Ureter (tissue), 1 donor: ENCODE results near the gene EZH2. TPM values are rescaled to one million over a fixed set of nuclear protein-coding genes. Genes with fewer than 3 reads are reported as not detected.

Experiments
- DNase-seq: peaks from one replicate; pipeline ENCODE4 v3.0.0-alpha.2; 2020; ENCODE audit warnings: low spot score
- total RNA-seq: library from RNA; stranded (reverse); gene quantifications from one replicate; pipeline ENCODE4 v1.2.4, GENCODE V29; 2023
- donor health status: DM: yes; HTN: yes; CAD: no.

Gene EZH2
- total RNA-seq = 3.6 TPM

GRCh38 chr7:148884049-148884298 lies at the start of gene EZH2:
EZH2 (minus strand) TSS chr7:148884291; CDS start chr7:148847298, 36,993 bp downstream.
- DNase-seq = no peak

DNA sequence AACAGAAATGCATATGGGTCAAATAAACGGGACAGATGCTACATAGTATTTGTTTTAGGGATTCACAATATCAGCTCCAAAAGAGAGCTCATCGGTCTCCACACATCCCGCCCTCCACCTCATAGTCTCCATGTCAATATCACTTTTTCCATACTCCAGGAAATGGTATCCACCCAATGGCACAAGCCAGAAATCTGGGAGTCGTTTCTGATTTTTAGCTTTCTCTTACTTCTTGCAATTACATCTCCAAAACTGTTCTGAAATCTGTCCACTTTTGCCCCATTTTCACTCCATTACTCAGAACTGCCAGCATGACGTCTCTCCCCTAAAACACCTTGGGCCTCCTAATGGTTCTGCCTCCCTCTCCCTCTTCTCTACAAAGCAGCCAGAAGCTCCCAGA lies 47.4 kb upstream of the EZH2 start:
- DNase-seq = no peak

- no peak for DNase-seq
Measured at GRCh38 chr7:148930335-148930734, 46.2 kb upstream of the EZH2 start.

- DNase-seq = no peak
Measured at GRCh38 chr7:148929176-148929575, 45.1 kb upstream of the EZH2 start.

DNA sequence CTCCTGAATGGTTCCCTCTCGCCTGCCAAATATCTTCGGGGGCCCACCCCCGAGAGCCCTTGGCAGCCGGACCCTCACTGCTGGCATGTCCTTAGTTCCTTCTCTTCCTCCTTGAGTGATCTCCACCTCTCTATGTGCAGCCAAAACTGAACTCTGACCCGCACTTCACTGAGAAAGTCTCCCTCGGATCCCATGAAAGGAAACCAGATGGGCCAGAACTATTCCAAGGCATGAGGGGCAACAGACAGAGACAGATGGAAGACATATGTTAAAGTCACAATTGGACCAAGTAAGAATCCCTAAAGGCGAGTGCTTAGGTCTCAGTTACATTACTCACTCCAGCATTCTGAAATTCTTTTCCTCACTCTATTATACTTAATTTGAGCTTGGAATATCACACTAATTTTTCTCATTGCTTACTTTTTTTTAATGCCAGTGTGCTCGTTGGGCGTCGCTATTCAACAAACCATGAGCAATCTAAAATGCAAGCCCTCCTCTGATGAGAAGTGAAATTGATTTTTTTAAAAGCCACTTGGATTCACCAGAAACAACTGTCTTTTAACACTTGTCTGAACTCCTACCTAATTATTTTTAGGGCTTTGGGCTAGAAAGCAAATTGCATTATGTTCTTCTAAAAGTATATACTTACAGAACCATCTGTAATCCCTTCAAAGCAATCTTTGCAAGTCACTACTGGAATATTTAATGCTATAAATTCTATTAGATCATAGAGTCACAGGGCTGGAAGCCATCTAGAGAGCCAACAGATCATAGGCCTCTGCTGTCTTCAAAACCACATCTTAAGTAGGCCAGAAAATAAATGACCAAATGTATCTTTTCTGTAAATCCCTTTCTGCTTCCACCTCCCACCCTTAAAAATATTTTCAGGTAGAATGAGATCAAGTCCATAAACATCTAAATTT lies 43.3 kb upstream of the EZH2 start:
- DNase-seq = no peak

DNA sequence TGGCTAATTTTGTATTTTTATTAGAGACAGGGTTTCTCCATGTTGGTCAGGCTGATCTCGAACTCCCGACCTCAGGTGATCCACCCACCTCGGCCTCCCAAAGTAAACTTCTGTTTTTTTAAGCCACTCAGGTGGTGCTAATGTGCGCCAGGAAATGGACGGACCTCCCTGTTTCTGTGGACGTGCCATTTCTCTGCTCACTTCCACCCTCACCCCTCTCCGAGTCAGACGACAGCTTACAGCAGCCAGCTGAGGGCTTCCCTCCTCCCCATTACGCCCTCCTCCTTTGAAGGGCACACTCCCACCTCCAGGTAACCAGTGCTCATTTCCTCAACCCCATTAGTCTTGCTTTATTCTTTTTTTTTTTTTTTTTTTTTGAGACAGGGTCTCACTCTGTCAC lies 41.7 kb upstream of the EZH2 start:
- DNase-seq = no peak

- DNase-seq = no peak
Measured at GRCh38 chr7:148924011-148924410, 39.9 kb upstream of the EZH2 start.

DNA sequence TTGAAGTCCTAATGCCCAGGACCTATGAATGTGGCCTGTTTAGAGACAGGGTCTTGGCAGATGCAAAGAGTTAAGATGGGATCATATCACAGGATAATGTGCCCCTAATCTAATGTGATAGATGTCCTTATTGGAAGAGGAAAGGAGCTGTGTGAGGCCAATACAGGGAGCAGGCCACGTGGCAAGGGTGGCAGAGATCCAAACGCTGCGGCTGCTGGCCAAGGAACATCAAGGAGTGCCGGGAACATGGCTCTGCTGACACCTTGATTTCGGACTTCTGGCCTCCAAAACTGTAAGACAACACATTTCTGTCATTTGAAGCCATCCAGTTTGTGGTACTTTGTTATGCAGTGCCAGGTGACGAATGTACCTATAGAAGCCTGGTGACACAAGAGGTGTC lies 37.7 kb upstream of the EZH2 start:
- DNase-seq = no peak

- no peak for DNase-seq
Measured at GRCh38 chr7:148921189-148921588, 37.1 kb upstream of the EZH2 start.

DNA sequence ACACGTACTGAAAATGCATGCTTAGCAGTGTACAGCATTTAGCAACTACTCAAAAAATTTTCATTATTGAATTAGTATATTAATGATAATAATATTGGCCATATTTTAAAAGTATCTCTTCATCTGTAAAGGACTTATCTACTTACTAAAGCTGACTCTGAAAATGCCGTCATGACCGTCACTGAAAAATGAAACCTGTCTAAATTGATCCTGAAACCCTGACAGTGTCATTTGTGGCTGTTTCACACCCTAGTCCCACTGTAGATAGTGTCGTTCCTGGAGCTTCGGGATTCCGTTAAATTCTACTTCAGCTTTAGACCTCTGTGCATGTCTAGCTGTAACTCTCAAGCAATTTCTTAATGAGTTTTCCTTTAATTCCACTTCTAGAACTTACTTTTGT lies 35.8 kb upstream of the EZH2 start:
- no peak for DNase-seq

DNA sequence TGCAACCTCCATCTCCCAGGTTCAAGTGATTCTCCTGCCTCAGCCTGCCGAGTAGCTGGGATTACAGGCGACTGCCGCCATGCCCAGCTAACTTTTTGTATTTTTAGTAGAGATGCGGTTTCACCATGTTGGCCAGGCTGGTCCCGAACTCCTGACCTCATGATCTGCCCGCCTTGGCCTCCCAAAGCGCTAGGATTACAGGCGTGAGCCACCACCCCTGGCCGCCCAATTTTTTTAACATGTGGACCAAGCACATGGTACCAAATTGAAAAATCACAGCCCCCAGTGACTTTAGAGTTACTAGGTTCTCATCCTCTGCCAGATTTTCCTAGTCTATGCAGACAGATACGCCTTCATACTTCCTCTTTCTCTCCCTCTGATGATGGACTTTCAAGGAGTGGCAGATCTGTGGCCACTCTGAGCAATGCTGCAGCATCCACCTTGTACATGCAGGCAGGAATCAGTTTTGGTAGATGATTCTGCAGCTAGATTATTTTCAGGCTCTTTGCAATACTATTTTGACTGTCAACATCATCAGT lies 34.0 kb upstream of the EZH2 start:
- DNase-seq = no peak

- no peak for DNase-seq
Measured at GRCh38 chr7:148916186-148916585, 32.1 kb upstream of the EZH2 start.

- no peak for DNase-seq
Measured at GRCh38 chr7:148915211-148915610, 31.1 kb upstream of the EZH2 start.

- DNase-seq = peak; percentile 42
Measured at GRCh38 chr7:148914208-148914777, 30.2 kb upstream of the EZH2 start.

- DNase-seq = no peak
Measured at GRCh38 chr7:148912758-148913541, 28.9 kb upstream of the EZH2 start.

- DNase-seq = no peak
Measured at GRCh38 chr7:148912151-148912550, 28.1 kb upstream of the EZH2 start.

- no peak for DNase-seq
Measured at GRCh38 chr7:148911626-148912025, 27.5 kb upstream of the EZH2 start.

DNA sequence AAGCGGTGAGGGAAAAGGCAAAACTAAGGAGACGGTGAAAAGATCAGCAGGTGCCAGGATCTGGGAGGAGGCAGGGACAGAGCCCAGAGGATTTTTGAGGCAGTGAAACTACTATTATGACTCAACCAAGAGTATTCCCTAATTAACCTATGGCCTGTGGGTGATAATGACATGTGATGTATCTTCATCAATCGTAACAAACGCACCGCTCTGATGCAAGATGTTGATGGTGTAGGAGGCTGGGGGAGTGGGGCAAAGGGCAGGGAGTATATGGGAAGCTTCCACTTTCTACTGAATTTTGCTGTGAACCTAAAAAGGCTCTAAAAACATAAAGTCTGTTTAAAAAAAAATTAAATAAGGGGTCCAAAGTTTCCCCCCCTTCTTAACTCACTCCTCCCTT lies 25.5 kb upstream of the EZH2 start:
- DNase-seq = no peak

GRCh38 chr7:148906707-148907498 lies 22.8 kb upstream of the EZH2 start:
- DNase-seq = no peak

DNA sequence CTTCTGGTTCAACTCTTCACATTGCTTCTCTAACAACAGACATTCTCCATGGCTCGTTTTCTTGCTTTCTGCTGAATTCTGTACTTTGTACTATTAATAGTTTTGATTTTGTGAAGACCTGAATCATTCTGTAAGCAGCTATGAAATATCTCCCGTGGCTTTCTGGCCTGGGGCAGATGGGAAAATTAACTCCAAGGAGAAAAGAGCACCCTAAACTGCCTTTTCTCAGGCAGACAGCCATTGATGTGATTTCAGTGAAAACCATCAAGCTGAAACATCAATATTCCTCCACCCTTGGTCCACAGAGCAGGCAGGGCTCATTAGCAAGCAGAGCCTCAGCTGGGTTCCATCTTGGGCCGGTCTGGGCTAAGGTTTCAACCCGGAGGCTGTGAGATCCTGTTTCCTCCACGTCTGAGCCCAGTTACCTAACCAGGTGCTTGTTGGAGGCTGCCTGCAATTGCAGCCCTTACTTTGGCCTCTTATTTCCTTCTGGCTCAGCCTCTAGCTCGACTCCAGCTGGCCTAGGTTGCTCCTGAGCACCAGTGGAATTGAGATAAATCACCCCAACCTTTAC lies 21.1 kb upstream of the EZH2 start:
- DNase-seq = no peak

DNA sequence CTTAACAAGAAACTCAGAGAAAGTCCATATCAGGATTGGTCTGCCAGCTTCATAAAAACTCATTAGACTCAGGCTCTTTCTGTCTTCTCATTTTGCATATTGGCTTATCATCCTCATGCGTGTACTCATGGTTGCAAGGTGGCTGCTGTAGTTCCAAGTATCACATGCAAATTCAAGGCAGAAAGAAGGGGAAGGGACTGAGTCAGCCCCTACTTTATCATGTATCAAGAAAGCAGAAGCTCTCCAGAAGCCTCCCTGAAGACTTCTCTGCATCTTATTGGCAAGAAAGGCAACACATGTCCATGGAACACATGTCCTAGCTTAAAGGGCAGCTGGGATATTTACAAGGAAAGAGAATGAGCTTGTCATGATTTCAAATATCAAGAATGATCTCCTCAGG lies 19.4 kb upstream of the EZH2 start:
- no peak for DNase-seq
